RWPE2 (cell line): ENCODE data around the gene RMDN2.
A peak's percentile ranks its signal among the peaks of the same experiment; 100 is the strongest.

Experiments
- ATAC-seq: fragments of 200-7000 bp; cut with Tn5 transposase; 3 replicates; pipeline ENCODE4 v1.9.1; 2021; ENCODE audit warnings: low read depth
- DNase-seq: peaks from one replicate; pipeline ENCODE4 v3.0.0-alpha.2; 2020; ENCODE audit warnings: low spot score
- H3K27ac ChIP-seq: fragments of 450-650 bp; 2 replicates; pipeline ENCODE4 v1.5.1; 2017; ENCODE audit warnings: mild to moderate bottlenecking; ENCODE audit not compliant: poor library complexity, severe bottlenecking
- H3K27me3 ChIP-seq: fragments of 250-450 bp; sonication (Bioruptor Pico); 2 replicates; pipeline ENCODE4 v1.5.1; 2021; ENCODE audit warnings: mild to moderate bottlenecking, moderate library complexity; ENCODE audit not compliant: insufficient read depth, poor library complexity, severe bottlenecking
- H3K36me3 ChIP-seq: fragments of 250-450 bp; sonication (Bioruptor Pico); 2 replicates; pipeline ENCODE4 v1.5.1; 2020; ENCODE audit warnings: low read depth, mild to moderate bottlenecking, moderate library complexity
- H3K4me1 ChIP-seq: fragments of 250-450 bp; sonication (Bioruptor Pico); 2 replicates; pipeline ENCODE4 v1.5.1; 2021; ENCODE audit warnings: mild to moderate bottlenecking, moderate library complexity; ENCODE audit not compliant: insufficient read depth, poor library complexity, severe bottlenecking
- H3K4me3 ChIP-seq: fragments of 250-450 bp; sonication (Bioruptor Pico); 2 replicates; pipeline ENCODE4 v1.5.1; 2021; ENCODE audit warnings: mild to moderate bottlenecking, moderate library complexity; ENCODE audit not compliant: severe bottlenecking
- H3K9me3 ChIP-seq: fragments of 250-450 bp; sonication (Bioruptor Pico); 2 replicates; pipeline ENCODE4 v1.5.1; 2021; ENCODE audit warnings: mild to moderate bottlenecking, moderate library complexity; ENCODE audit not compliant: severe bottlenecking
- CTCF ChIP-seq: fragments of 450-650 bp; IDR thresholded peaks from one replicate; pipeline ENCODE4 v1.5.1; 2017; ENCODE audit warnings: mild to moderate bottlenecking, moderate library complexity; ENCODE audit not compliant: poor library complexity, severe bottlenecking

The RMDN2 gene, protein sequence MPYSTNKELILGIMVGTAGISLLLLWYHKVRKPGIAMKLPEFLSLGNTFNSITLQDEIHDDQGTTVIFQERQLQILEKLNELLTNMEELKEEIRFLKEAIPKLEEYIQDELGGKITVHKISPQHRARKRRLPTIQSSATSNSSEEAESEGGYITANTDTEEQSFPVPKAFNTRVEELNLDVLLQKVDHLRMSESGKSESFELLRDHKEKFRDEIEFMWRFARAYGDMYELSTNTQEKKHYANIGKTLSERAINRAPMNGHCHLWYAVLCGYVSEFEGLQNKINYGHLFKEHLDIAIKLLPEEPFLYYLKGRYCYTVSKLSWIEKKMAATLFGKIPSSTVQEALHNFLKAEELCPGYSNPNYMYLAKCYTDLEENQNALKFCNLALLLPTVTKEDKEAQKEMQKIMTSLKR

DNA sequence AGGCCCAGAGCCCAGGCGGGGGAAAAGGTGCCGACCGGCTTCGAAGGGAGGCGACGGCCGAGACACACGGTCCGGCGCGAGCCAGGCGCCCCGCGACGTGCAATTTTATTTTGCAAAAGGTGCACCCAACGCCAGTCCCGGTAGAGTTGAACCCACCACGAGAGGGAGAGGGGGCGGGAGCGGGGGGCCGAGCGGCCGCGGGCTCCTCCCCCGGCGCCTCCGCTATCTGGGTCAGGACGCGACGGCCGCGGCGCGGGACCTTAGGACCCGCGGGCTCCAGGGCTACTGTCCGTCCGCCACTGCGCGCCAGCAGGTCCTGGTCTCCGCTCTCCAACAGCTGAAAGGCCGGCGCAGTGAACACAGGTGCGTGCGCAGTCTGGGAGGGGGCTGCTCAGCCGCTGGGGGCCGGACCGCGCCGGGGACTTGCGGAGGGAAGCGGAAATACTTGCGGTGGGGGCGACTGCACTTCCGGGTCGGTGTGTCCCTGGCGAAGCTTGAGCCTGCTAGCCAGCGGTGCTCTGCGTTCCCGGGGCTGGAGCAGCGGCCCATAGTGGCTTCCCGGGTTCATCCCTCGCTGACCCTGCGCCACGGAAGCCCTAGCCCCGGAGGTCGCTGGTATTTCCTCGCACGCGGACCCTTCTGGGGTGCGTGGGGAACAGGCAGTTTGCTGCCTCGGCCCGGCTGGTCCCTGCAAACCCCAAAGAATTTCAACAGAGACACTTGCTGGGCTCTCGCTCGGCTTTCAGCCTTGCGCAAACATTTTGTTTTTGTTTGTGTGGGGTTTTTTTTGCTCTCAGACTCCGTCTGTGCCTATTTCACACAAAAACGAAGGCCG lies at the start of gene RMDN2:
RMDN2 (plus strand) TSS at position 225 of the 835 bp plus-strand sequence. CDS start 3,991 bp downstream, outside the sequence.
- ATAC-seq (peak; percentile 92), DNase-seq (peak; percentile 93)
- Histone ChIP-seq H3K27me3 (no peaks in the 10 kb centered on the region), H3K27ac (peak within 1 kb of the TSS; percentile 51), H3K9me3 (no peaks in the 10 kb centered on the region), H3K4me3 (peak within 1 kb of the TSS; percentile 69), H3K4me1 (peaks cover 16% of the 10 kb centered on the region), H3K36me3 (no peaks in the 10 kb centered on the region)
- TF ChIP-seq CTCF: peak; percentile 9

- ATAC-seq (no peak), DNase-seq (no peak)
- Histone ChIP-seq H3K27ac (no peak overlapping the region), H3K9me3 (no peaks in the 10 kb centered on the region), H3K4me3 (no peak overlapping the region), H3K36me3 (no peaks in the 10 kb centered on the region), H3K27me3 (no peaks in the 10 kb centered on the region), H3K4me1 (peaks cover 12% of the 10 kb centered on the region)
- no peak for TF ChIP-seq CTCF
These were observed 49.6 kb upstream of the RMDN2 start for GRCh38 chr2:37875403-37875906.

DNA sequence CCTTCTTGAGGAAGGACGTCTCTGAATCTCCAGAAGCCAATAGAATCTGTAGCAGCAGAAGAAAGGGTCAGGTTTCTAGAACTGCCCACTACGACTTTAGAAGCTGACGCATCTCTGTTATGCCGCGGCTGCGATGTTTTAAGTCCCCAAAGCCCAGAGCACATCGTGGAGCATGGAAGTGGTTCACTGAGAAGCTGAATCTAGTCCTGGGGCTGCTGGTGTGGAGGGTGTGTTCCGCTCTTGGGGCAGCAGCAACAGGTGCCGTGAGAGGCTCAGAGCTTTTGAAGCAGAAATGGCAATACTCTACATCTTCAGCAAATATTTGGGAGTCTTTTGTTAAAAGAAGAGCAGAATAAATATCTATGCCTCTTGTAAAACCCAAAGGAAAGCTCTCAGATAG lies 48.9 kb upstream of the RMDN2 start:
- no peak for DNase-seq
- no peak for ATAC-seq
- no peaks in the 10 kb centered on the region for H3K36me3 ChIP-seq
- H3K9me3 ChIP-seq: no peaks in the 10 kb centered on the region
- no peaks in the 10 kb centered on the region for H3K27me3 ChIP-seq
- no peak overlapping the region for H3K27ac ChIP-seq
- H3K4me3 ChIP-seq: no peak overlapping the region
- TF ChIP-seq CTCF: no peak
- peaks cover 7% of the 10 kb centered on the region for H3K4me1 ChIP-seq

DNA sequence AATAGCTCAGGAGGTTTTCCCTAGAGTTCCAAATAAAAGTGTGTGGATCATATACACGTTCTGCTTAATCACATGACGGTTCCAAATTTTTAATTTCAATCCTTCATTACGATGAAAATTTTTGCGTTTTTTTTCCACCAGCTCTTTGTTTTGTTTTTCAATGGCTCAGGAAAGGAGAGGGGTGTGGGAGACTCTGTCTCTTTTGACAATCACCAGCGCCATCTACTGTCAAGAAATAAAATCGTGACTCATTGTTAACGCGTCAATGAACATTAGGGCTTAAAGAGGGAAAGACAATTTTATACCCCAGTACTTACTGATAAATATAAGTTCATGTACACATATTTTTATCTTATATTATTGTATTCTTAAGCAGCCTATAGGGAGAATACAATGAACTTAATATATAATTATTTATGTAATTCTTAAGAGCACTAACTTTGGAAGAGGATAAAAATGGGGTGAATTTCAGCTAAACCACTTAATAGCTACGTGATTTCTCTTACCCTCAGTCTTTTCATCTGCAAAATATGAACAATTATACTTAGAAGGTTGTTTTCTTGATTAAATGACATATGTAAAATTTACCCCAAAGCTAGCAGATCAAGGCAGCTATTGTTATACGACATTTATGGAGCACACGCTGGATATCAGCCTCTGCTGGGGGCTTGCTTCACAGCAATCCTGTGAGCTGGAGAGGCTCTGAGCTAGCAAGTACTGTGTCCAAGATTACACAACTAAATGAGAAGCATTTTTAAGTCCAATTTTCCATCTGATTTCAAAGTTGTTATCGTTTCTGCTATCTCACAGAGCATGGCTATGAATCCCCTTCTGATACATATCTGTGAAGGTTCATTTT lies 47.4 kb upstream of the RMDN2 start:
- peak; percentile 87 for TF ChIP-seq CTCF
- Histone ChIP-seq H3K4me3 (no peak overlapping the region), H3K9me3 (no peaks in the 10 kb centered on the region), H3K36me3 (no peaks in the 10 kb centered on the region), H3K27ac (no peak overlapping the region), H3K4me1 (no peaks in the 10 kb centered on the region), H3K27me3 (no peaks in the 10 kb centered on the region)
- no peak for DNase-seq
- ATAC-seq: peak; percentile 76
